Measurements from ENCODE around the gene COG3.

DNA sequence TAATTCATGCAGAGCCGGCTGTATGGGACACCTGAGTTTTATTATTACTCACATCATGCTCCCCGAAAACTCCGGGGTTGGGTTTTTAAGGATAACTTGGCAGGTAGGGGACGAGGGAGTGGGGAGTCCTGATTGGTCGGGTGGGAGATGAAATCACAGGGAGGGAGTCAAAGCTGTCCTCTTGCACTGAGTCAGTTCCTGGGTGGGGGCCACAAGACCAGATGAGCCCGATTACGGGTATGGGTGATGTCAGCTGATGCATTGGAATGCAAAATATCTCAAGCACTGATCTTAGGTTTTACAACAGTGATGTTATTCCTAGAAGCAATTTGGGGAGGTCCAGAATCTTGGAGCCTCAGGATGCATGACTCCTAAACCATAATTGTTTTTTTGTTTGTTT is 18.6 kb upstream of the COG3 start:
- TF ChIP-seq HDAC1 (CRISPR knock-in tag; IDR thresholded peaks at IDR 0.05) (no peak), EZH2 (conservative IDR thresholded peaks at IDR 0.05; ENCODE audit: low read depth, low read length) (no peak), MATR3 (CRISPR knock-in tag; IDR thresholded peaks at IDR 0.05) (no peak), ZZZ3 (CRISPR knock-in tag; IDR thresholded peaks at IDR 0.05; ENCODE audit: borderline replicate concordance) (no peak), RBM22 (optimal IDR thresholded peaks at IDR 0.05; ENCODE audit: low read length) (no peak), ZFP82 (CRISPR knock-in tag; IDR thresholded peaks at IDR 0.05; ENCODE audit: borderline replicate concordance) (no peak), POLR2AphosphoS5 (IDR thresholded peaks at IDR 0.05; ENCODE audit: low read depth, low read length) (no peak), HMG20B (CRISPR knock-in tag; conservative IDR thresholded peaks at IDR 0.05) (no peak), YY1 (IDR thresholded peaks at IDR 0.05; ENCODE audit: insufficient read depth, insufficient replicate concordance, low read depth, low read length) (no peak)
- TF ChIP-seq, protein P1, sequence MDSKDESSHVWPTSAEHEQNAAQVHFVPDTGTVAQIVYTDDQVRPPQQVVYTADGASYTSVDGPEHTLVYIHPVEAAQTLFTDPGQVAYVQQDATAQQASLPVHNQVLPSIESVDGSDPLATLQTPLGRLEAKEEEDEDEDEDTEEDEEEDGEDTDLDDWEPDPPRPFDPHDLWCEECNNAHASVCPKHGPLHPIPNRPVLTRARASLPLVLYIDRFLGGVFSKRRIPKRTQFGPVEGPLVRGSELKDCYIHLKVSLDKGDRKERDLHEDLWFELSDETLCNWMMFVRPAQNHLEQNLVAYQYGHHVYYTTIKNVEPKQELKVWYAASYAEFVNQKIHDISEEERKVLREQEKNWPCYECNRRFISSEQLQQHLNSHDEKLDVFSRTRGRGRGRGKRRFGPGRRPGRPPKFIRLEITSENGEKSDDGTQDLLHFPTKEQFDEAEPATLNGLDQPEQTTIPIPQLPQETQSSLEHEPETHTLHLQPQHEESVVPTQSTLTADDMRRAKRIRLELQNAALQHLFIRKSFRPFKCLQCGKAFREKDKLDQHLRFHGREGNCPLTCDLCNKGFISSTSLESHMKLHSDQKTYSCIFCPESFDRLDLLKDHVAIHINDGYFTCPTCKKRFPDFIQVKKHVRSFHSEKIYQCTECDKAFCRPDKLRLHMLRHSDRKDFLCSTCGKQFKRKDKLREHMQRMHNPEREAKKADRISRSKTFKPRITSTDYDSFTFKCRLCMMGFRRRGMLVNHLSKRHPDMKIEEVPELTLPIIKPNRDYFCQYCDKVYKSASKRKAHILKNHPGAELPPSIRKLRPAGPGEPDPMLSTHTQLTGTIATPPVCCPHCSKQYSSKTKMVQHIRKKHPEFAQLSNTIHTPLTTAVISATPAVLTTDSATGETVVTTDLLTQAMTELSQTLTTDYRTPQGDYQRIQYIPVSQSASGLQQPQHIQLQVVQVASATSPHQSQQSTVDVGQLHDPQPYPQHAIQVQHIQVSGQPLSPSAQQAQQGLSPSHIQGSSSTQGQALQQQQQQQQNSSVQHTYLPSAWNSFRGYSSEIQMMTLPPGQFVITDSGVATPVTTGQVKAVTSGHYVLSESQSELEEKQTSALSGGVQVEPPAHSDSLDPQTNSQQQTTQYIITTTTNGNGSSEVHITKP (CRISPR knock-in tag; IDR thresholded peaks at IDR 0.05; ENCODE audit: low read depth): no peak
- TF ChIP-seq, protein P2, sequence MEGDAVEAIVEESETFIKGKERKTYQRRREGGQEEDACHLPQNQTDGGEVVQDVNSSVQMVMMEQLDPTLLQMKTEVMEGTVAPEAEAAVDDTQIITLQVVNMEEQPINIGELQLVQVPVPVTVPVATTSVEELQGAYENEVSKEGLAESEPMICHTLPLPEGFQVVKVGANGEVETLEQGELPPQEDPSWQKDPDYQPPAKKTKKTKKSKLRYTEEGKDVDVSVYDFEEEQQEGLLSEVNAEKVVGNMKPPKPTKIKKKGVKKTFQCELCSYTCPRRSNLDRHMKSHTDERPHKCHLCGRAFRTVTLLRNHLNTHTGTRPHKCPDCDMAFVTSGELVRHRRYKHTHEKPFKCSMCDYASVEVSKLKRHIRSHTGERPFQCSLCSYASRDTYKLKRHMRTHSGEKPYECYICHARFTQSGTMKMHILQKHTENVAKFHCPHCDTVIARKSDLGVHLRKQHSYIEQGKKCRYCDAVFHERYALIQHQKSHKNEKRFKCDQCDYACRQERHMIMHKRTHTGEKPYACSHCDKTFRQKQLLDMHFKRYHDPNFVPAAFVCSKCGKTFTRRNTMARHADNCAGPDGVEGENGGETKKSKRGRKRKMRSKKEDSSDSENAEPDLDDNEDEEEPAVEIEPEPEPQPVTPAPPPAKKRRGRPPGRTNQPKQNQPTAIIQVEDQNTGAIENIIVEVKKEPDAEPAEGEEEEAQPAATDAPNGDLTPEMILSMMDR (CRISPR knock-in tag; IDR thresholded peaks at IDR 0.05): no peak
- TF ChIP-seq, protein P3, sequence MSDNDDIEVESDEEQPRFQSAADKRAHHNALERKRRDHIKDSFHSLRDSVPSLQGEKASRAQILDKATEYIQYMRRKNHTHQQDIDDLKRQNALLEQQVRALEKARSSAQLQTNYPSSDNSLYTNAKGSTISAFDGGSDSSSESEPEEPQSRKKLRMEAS (IDR thresholded peaks at IDR 0.05): no peak
- TF ChIP-seq, protein P4, sequence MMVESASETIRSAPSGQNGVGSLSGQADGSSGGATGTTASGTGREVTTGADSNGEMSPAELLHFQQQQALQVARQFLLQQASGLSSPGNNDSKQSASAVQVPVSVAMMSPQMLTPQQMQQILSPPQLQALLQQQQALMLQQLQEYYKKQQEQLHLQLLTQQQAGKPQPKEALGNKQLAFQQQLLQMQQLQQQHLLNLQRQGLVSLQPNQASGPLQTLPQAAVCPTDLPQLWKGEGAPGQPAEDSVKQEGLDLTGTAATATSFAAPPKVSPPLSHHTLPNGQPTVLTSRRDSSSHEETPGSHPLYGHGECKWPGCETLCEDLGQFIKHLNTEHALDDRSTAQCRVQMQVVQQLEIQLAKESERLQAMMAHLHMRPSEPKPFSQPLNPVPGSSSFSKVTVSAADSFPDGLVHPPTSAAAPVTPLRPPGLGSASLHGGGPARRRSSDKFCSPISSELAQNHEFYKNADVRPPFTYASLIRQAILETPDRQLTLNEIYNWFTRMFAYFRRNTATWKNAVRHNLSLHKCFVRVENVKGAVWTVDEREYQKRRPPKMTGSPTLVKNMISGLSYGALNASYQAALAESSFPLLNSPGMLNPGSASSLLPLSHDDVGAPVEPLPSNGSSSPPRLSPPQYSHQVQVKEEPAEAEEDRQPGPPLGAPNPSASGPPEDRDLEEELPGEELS (CRISPR knock-in tag; IDR thresholded peaks at IDR 0.05): no peak
- TF ChIP-seq, protein P5, sequence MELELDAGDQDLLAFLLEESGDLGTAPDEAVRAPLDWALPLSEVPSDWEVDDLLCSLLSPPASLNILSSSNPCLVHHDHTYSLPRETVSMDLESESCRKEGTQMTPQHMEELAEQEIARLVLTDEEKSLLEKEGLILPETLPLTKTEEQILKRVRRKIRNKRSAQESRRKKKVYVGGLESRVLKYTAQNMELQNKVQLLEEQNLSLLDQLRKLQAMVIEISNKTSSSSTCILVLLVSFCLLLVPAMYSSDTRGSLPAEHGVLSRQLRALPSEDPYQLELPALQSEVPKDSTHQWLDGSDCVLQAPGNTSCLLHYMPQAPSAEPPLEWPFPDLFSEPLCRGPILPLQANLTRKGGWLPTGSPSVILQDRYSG (CRISPR knock-in tag; IDR thresholded peaks at IDR 0.05): no peak
